Gastroesophageal sphincter (tissue), 3 donors: ENCODE results near the gene CD19.

ENCODE experiments used
- POLR2A ChIP-seq, 2 donors: fragments of 450-650 bp; IDR thresholded peaks; one replicate each; pipeline ENCODE4 v1.6.1; 2017; ENCODE audit warnings: antibody characterized with exemption in 2 of 2, mild to moderate bottlenecking in 2 of 2, moderate library complexity in 1 of 2
- POLR2AphosphoS5 ChIP-seq: sonication (generic); formaldehyde crosslinking; IDR thresholded peaks from one replicate; pipeline ENCODE4 v1.6.1; 2017; ENCODE audit warnings: antibody characterized with exemption
- TF ChIP-seq, protein P1 (sequence below), 4 experiments: fragments of 200-600 bp in 2 of 4; fragments of 450-650 bp in 2 of 4; sonication (generic) in 1 of 4; IDR thresholded peaks; one replicate each; pipeline ENCODE4 v1.5.1; 2017 to 2019; ENCODE audit warnings: antibody characterized with exemption in 4 of 4, mild to moderate bottlenecking in 2 of 4, moderate library complexity in 2 of 4

DNA sequence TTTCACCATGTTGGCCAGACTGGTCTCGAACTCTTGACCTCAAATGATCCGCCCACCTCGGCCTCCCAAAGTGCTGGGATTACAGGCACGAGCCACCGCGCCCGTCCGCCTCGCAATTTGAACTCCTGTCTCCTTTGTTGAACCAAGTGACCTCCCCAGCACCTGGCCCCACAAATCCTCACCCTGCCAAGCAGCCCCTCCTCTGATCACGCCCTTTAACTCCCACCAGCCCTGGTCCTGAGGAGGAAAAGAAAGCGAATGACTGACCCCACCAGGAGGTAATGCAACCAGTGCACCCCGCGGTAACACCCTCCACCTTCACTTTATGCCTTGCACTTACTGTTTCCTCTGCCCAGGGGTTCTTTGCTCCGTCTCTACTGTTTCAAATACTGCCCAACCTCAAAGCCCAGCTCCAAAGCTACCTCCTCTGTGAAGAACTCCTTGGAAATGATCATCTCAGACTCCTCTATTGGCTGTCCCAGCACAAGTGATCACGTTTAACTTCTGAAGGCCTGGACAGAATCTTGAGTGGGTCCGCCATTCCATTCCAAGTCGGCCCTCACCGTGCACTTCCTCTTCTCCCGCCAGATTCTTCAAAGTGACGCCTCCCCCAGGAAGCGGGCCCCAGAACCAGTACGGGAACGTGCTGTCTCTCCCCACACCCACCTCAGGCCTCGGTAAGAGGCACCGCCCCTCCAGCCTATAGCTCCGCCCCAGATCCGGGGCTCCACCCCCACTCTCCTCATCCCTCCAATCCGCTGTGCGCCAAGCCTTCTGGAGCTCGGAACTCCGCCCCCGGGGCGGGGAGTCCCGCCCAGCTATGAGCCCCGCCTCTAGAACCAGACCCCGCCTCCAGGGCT lies 4.4 kb downstream of the CD19 start:
- TF ChIP-seq, protein P1, sequence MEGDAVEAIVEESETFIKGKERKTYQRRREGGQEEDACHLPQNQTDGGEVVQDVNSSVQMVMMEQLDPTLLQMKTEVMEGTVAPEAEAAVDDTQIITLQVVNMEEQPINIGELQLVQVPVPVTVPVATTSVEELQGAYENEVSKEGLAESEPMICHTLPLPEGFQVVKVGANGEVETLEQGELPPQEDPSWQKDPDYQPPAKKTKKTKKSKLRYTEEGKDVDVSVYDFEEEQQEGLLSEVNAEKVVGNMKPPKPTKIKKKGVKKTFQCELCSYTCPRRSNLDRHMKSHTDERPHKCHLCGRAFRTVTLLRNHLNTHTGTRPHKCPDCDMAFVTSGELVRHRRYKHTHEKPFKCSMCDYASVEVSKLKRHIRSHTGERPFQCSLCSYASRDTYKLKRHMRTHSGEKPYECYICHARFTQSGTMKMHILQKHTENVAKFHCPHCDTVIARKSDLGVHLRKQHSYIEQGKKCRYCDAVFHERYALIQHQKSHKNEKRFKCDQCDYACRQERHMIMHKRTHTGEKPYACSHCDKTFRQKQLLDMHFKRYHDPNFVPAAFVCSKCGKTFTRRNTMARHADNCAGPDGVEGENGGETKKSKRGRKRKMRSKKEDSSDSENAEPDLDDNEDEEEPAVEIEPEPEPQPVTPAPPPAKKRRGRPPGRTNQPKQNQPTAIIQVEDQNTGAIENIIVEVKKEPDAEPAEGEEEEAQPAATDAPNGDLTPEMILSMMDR (IDR thresholded peaks at IDR 0.05): no peak
- TF ChIP-seq POLR2AphosphoS5: no peak
- no peak for TF ChIP-seq POLR2A (IDR thresholded peaks at IDR 0.05)
